ENCODE results near the gene TUBA3E.
"Not testable (repeated sequence)": the region's sequence is repeated elsewhere in the genome, so short reads cannot be mapped to it uniquely, and the experiment has no call there.

Gene TUBA3E

GRCh38 chr2:130142396-130143265 is 55.6 kb downstream of the TUBA3E start:
- DNase-seq: not testable (repeated sequence)

Data from fibroblast of skin of right quadriceps (primary cell).